NCI-H69 (cell line): ENCODE results near the gene LALBA.
"Not testable (repeated sequence)": the region's sequence is repeated elsewhere in the genome, so short reads cannot be mapped to it uniquely, and the experiment has no call there.

Experiments used
- DNase-seq: peaks from one replicate; lab custom pipeline; 2025; lab: John Stamatoyannopoulos, UW

LALBA gene

DNA sequence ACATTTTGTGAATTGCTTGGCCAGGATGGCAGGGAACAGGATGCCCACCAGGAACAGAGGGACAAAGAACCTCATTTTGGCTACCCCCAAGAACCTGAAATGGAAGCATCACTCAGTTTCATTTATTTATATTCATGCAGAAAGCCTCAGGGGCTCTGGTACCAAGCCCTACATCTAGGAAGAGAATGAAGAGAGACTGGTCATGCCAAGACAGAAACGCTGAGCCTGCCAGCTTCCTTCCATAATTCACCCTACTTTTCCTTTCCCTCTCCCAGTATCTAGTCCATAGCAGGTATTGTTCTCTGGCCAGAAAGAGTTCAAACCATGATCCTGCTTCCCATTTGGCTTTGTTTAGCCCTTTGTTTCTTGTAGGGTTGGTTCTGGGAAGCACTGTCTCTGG lies at the start of gene LALBA:
Gene LALBA (minus strand): TSS at position 101 of the 400 bp plus-strand sequence. CDS start 26 bp downstream, at position 75.
- no peak for DNase-seq

DNA sequence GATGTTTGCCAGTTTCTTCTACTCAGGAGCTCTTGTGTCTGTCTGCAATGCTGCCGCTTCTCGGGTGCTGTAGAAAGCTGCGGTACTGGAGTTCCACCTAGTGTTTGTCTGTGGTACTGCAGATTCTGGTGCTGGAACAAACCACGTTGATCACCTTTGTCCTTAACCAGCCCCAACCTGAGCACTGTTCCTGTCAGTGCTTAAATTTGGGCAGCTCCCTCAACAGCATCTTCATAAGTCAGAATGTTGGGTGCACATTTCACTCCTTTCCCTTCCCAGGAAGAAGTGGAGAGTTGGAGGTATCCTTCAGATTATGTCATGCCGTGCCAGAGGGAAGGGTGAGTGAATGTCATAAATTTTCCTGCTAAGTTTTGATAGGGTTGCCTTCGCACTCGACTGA lies 48.7 kb upstream of the LALBA start:
- DNase-seq: peak; percentile 77

DNA sequence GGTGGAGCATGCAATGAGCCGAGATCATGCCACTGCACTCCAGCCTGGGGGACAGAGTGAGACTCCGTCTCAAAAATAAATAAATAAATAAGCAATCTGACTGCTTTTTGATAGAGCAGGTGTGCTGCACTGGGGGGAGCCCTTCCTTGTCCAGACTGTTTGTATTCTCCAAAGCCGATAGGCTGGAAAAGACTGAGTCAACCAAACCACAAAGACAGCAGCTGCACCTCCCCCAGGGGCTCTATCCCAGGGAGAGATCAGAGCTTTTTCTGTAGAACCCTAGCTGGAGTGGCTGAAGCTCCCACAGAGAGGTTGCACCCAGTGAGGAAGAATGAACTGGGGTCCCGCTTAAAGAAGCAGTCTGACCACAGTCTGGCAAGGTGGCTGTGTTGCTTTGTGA lies 45.8 kb upstream of the LALBA start:
- DNase-seq: peak; percentile 27

DNA sequence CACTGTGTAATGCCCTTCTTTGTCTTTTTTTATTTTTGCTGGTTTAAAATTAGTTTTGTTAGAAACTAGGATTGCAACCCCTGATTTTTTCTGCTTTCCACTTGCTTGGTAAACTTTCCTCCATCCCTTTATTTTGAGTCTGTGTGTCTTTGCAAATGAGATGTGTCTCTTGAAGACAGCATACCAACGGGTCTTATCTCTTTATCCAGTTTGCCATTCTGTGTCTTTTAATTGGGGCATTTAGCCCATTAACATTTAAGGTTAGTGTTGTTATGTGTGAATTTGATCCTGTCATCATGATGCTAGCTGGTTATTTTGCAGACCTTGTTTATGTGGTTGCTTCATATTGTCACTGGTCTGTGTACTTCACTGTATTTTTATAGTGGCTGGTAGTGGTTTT lies 43.5 kb upstream of the LALBA start:
- no peak for DNase-seq

DNA sequence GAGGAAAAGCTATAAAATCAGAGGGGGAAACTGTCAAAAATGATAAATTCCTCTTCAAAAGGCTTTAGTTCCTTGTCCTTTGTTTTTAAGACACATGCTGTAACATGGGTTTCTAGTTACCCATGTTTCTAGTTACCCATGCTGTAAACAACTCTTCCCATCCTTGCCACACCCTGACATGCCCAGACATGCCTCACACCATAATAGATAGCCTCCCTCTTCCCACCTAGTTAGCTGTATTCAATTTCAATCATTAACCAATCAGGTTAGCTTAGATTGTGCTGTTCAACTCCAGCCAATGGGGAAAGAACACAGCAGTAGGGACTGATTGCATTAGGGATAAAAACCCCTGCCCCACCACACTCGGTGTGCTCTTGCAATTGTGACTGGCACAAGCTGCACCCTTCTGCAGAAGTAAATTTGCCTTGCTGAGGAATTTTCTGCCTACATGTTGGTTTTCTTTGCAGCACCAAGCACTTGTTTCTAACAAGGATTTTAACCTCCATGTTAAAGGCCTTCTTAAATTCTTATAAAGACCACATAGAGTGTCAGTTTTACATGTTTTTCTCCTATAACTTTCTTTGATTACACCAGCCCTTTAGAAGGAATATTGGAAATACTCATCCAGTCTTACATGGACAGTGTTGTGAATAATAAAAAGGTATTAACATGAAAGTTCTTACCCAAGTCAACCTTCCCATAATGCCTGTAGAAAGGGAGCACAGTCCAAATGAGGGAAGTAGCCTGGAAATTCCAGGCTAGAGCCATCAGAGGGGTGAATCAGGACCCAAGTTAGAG lies 32.5 kb upstream of the LALBA start:
- peak; percentile 56 for DNase-seq

DNA sequence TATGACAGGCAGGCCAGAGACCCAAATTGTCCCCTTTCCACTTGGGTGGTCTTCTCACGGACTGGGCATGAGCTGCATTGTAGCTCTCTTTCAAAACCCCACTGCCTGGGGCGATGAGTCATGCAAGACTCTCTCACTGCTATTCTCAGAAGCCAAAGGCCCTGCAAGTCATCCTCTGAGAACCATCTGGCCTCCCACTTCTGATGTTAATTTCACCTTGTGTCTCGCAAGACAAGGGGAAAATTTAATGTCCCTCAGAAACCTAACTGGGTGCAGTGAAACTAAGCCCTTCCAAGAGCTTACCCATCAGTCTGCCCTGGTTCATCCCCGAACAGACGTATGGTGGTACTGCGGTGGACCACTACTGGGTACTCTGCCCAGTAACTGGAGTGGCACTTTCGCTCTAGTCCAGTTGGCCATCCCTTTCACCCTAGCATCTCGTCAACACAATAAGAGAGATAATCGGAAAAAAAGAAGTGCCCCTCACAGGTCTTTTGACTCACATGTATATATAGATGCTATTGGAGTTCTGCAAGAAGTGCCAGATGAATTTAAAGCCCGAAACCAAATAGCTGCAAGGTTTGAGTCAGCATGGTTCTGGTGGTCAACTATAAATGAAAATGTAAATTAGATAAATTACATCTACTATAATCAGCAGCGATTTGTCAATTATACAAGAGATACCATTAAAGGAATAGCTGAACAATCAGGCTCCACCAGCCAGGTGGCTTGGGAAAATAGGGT lies 31.3 kb upstream of the LALBA start:
- no peak for DNase-seq

DNA sequence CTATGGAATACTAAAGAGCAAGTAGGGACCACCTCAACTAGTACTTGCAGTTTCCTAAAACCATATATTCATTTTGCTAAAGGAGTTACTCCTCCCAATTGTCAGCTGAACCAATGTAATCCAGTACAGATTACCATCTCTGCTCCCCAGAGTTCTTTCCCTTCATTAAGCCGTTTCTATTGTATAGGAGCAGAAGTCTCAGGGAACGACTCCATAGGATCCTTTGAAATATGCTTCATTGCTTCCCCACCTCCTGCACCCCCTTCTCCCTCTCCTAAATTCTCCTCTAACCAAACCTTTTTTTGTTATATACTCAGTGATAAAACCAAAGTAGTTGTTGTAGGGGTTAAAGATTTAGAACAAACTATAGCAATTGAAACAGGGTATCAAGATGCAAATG lies 30.7 kb upstream of the LALBA start:
- DNase-seq: no peak

DNA sequence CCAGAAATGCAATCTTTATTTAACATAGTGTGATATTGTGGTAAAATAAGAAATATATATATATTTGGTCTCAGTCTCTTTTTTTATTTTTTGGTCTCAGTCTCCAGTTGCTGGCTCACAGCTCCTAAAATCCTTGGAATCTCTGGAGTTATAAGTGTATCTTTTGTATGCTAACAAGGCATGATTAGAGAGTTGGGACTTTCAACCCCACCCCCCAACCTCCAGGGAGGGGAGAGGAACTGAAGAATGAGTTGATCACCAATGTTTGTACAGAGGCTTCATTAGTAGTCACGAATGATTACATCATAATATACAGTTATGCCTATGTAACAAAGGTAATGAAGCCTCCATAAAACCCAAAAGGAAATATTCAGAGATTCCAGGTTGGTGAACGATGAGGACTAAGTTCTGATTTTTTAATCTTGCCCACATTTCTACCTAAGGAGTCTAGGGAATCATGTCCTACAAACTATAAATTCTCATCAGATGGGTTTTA lies 22.8 kb upstream of the LALBA start:
- peak; percentile 4 for DNase-seq

DNA sequence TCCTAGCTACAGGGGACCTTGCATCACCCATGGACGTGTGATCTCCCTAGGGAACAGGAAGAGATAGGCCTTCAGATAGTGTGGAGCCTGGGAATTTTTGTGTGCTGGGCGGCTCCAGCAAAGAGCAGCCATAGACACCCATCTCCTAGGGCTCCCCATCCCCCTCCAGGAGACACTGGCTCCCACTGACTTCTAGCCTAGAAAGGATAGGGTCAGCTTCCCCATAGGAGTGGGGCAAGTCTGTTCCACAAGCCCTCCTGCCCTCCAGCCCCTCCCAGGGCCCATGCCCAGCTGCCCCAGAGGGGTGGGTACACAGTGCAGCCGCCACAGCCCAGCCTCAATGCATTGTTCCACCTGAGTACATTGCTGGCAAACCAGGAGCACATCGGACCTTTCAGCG lies 16.5 kb upstream of the LALBA start:
- no peak for DNase-seq

DNA sequence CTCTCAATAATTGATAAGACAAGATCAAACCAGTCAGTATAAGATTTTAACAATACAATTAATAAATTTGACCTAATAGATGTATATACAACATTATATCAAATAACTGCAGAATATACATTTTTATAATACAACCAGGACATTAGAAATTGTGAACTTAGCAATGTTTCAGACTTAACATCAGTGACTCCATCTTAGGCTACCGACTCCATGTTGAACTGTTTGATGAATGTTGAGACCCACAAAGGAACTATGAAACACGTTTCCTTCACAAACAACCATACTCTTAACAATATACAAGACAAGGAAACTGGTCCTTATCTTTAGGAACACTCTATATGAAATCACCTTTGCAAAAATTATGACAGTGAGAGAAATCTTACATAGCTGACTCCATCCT lies 13.9 kb upstream of the LALBA start:
- no peak for DNase-seq

DNA sequence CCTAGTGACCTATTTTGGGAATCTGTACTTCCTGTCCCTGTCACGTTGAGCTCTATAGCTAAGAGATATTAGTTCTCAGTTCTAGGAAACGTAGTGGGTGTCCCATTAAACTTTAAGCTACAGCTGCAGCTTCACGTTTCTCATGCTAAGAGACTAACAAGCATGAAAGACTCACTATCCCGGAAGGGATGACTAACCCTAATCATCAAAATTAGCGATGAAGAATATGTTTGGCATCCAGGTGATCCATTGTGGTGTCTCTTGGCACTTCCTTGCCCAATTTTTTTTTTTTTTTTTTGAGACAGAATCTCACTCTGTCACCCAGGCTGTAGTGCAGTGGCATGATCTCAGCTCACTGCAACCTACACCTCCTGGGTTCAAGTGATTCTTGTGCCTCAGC lies 11.0 kb upstream of the LALBA start:
- DNase-seq: no peak

DNA sequence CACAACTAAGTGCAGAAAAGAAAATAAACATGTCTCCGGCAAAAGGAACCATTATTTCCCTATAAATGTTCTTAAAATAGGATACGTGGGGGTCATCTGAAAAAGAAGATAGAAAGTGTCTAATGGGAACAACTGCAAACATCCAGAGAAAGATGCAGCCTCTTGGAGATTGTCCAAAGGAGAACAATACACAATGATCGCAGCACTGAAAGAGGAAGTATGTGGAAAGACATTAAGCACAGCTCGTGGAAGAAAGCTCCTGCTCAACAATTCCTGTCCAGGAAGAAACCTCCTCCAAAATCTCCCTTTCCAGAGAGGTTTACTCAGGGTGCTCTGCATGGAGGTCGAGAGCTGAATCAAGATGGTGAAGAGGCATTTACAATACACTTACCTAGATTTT lies 2.5 kb upstream of the LALBA start:
- DNase-seq: no peak

DNA sequence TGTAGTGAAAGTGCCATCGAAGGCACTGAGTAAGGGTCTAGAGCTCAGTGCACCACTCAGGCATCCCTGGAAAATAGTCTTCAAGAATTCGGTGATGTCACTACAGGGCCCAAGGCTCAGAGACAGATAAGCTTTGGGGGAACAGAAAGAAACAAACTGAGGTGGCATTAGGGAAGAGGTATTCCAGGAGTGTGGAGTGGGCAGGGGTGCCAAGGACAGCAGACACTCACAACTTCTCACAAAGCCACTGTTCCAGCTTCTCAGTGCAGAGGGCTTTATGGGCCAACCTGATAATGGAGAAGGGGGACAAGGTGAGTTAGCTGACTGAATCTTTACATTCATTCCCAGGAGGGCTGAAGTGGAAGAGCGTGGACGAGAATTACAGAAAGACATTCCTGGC lies 2.1 kb downstream of the LALBA start:
- no peak for DNase-seq

DNA sequence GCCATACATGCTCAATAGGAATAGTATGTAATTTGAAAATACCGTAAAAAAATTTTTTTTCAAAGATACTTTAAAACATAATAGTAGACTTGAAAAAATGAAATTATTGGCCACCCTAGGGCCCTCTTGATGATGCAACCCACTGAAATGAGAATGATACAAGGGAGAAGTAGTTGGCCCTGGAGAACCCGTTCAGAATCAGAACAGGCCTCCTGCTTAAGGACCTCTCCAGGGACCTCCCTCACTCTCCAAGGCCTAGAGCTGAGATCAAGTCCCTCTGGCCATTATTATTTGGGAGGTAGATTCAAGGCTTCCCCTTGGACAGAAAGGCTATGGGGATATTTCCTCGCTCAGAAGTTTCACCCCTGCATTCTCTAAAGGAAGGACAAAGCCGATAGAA lies 11.9 kb downstream of the LALBA start:
- no peak for DNase-seq

DNA sequence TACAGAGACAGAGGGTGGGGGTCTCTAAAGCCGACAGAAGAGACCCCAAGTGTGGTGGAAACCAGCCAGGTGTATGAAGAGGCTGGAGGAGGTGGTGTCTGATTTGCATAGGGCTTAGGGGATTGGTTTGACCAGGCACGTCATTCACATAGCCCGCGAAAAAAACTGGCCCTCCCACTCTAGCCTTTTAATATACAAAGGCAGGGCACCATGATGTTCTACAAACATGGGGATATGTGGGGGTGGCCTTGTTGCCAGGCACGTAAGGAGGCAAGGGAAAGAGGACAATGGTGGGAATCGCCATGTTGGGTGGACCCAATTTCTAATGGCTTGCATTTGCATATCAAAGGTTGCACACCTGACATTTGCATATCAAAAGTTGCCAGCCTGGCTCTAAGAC lies 13.2 kb downstream of the LALBA start:
- DNase-seq: no peak

DNA sequence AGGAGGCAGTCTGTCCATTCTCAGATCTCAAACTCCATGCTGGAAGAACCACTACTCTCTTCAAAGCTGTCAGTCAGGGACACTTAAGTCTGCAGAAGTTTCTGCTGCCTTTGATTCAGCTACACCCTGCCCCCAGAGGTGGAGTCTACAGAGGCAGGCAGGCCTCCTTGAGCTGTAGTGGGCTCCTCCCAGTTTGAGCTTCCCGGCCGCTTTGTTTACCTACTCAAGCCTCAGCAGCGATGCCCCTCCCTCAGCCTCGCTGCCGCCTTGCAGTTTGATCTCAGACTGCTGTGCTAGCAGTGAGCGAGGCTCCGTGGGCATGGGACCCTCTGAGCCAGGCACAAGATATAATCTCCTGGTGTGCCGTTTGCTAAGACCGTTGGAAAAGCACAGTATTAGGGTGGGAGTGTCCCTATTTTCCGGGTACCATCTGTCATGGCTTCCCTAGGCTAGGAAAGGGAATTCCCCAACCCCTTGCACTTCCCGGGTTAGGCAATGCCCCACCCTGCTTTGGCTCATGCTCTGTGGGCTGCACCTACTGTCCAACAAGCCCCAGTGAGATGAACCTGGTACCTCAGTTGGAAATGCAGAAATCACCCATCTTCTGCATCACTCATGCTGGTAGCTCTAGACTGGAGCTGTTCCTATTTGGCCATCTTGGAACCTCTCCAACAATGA lies 16.0 kb downstream of the LALBA start:
- DNase-seq: peak; percentile 10

DNA sequence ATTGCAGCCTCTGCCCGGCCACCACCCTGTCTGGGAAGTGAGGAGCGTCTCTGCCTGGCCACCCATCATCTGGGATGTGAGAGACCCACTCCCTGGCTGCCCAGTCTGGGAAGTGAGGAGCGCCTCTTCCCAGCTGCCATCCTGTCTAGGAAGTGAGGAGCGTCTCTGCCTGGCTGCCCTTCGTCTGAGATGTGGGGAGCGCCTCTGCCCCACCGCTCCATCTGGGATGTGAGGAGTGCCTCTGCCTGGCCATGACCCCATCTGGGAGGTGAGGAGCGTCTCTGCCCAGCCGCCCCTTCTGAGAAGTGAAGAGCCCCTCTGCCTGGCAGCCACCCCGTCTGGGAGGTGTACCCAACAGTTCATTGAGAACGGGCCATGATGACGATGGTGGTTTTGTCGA lies 18.2 kb downstream of the LALBA start:
- DNase-seq: not testable (repeated sequence)

DNA sequence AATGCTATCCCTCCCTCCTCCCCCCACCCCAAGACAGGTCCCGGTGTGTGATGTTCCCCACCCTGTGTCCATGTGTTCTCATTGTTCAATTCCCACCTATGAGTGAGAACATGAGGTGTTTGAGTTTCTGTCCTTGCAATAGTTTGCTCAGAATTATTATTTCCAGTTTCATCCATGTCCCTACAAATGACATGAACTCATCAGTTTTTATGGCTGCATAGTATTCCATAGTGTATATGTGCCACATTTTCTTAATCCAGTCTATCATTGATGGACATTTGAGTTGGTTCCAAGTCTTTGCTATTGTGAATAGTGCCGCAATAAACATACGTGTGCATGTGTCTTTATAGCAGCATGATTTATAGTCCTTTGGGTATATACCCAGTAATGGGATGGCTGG lies 22.8 kb downstream of the LALBA start:
- not testable (repeated sequence) for DNase-seq

DNA sequence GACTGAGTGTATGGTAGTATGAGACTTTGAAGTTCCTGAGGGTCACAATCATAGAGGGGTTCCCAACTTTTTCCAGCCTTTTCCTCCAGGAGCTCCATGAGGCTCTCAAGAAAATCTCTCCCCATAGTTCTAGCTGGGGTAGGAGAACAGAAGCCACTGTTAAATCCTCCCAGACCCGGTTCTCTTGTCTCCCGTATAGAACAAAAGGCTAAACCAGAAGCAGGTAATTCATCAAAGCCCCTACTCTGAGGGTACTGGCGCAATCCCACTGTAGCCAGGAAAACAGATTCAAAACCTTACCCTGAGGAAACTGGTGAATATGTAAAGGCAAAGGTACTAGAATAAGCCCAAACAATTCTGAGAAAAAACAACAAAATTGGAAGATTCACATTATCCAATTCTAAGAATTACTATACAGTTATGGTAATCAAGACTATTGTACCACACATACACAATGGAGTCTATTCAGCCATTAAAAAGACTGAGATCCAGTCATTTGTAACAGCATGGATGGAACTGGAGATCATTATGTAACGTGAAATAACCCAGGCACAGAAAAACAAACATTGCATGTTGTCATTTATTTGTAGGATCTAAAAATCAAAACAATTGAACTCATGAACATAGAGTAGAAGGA lies 23.9 kb downstream of the LALBA start:
- DNase-seq: no peak

DNA sequence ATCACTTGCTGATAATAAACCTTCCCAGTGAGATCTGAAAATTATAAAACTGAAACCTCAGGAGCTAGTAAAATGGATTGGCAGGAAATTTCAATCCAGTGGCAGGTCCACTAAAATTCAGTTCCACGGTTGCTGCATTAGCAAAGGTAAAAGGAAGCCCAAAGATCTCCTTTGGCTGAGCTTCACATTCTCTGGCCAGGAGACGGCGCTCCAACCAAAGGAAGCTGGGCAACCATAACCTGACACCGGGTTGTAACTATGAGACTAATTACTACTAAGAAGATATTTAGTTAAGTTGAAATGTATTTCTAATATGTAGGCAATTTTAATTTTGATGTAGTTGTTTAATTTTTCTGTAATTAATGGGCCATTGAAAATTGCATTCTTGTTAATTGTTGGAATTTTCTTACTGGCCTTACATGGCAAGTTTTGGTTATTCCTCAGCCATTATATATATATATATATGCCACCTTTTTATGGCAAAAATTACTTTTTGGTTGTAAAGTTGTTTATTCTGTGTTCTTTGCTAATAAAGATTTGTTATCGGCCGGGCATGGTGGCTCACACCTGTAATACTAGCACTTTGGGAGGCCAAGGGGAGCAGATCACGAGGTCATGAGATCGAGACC lies 27.4 kb downstream of the LALBA start:
- DNase-seq: peak; percentile 53

DNA sequence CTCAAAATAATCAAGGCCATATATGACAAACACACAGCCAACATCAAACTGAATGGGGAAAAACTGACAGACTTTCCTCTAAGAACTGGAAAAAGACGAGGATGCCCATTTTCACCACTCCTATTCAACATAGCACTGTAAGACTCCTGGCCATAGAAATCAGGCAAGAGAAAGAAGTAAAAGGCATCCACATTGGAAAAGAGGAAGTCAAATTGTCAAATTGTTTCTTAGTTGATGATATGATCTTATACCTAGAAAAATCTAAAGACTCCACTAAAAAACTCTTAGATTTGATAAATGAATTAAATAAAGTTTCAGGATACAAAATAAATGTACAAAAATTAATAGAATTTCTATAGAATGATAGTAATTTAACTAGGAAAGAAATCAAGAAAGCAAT lies 33.2 kb downstream of the LALBA start:
- no peak for DNase-seq

DNA sequence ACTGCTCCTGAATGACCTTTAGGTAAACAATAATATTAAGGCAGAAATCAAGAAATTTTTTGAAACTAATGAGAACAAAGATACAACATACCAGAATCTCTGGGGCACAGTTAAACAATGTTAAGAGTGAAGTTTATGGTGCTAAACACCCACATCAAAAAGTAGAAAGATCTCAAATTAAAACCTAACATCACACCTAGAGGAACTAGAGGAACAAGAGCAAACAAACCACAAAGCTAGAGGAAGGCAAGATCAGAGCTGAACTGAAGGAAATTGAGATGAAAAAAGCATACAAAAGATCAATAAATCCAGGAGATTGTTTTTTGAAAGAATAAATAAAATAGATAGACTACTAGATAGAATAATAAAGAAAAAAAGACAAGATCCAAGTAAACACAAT lies 37.2 kb downstream of the LALBA start:
- DNase-seq: no peak
